ENCODE data around the gene GPANK1. TPM values are rescaled to one million over a fixed set of nuclear protein-coding genes. Genes with fewer than 3 reads are reported as not detected.
"Not testable (repeated sequence)": the region's sequence is repeated elsewhere in the genome, so short reads cannot be mapped to it uniquely, and the experiment has no call there.

Gene GPANK1
- total and polyA plus RNA-seq, 2 donors (not counting 1 experiment from before 2014, with no cell fraction given): 13.1 to 15.0 TPM

DNA sequence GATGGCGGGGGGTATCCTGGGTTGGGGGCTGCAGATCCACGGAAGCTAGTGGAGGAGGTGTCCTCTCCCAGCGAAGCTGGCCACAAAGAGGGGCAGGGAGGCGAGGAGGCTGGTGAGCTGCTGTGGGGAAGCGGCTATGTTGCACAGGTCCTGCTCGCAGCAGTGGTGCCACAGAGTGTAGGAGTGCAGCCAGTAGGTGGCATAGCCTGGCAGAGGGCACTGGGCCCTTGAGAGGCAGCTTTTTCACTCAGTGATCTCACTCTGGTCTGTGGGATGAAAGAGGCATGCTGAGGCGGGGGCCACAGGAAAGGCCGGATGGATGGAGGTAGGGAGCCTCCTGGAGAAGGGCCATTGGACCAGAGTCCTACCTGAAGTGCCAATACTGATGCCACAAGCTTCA, 47.5 kb upstream of the GPANK1 start:
- peaks cover 20% of the 10 kb centered on the region for H3K27me3 ChIP-seq (ENCODE audit: control insufficient read depth, insufficient read depth, low read length)
- H3K9ac ChIP-seq (ENCODE audit: insufficient read depth, low read length): no peak overlapping the region
- no peak overlapping the region for H3K4me2 ChIP-seq (ENCODE audit: extremely low read depth, insufficient read depth, low read length)
- no peak for DNase-seq (ENCODE audit: low read depth in 2 of 2)
- H3K9me3 ChIP-seq (ENCODE audit: control insufficient read depth, insufficient read depth, low read depth, low read length): no peaks in the 10 kb centered on the region
- H3K36me3 ChIP-seq (ENCODE audit: control insufficient read depth, insufficient read depth, low read length): no peaks in the 10 kb centered on the region
- no peaks in the 10 kb centered on the region for H4K20me1 ChIP-seq (ENCODE audit: control insufficient read depth, extremely low read depth, insufficient read depth, low read length)
- H3K27ac ChIP-seq (ENCODE audit: insufficient read depth, low read length): no peak overlapping the region
- H3K79me2 ChIP-seq (ENCODE audit: control insufficient read depth, insufficient read depth, low read length): no peaks in the 10 kb centered on the region
- H3K4me1 ChIP-seq (ENCODE audit: control insufficient read depth, extremely low read depth, insufficient read depth, low read length): no peaks in the 10 kb centered on the region
- TF ChIP-seq, protein P1, sequence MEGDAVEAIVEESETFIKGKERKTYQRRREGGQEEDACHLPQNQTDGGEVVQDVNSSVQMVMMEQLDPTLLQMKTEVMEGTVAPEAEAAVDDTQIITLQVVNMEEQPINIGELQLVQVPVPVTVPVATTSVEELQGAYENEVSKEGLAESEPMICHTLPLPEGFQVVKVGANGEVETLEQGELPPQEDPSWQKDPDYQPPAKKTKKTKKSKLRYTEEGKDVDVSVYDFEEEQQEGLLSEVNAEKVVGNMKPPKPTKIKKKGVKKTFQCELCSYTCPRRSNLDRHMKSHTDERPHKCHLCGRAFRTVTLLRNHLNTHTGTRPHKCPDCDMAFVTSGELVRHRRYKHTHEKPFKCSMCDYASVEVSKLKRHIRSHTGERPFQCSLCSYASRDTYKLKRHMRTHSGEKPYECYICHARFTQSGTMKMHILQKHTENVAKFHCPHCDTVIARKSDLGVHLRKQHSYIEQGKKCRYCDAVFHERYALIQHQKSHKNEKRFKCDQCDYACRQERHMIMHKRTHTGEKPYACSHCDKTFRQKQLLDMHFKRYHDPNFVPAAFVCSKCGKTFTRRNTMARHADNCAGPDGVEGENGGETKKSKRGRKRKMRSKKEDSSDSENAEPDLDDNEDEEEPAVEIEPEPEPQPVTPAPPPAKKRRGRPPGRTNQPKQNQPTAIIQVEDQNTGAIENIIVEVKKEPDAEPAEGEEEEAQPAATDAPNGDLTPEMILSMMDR (conservative IDR thresholded peaks at IDR 0.05 in 1 of 2, IDR thresholded peaks at IDR 0.05 in 1 of 2; ENCODE audit: low read depth in 1 of 2, low read length in 2 of 2): no peak
- no peak for TF ChIP-seq EZH2 (IDR thresholded peaks at IDR 0.05; ENCODE audit: low read length, missing control alignments)
- no peak overlapping the region for H2AFZ ChIP-seq (ENCODE audit: low read length)
- H3K4me3 ChIP-seq (replicated peaks in 1 of 4; ENCODE audit: control extremely low read depth in 1 of 4, insufficient read depth in 1 of 4, low read depth in 3 of 4, low read length in 4 of 4): no peak overlapping the region

DNA sequence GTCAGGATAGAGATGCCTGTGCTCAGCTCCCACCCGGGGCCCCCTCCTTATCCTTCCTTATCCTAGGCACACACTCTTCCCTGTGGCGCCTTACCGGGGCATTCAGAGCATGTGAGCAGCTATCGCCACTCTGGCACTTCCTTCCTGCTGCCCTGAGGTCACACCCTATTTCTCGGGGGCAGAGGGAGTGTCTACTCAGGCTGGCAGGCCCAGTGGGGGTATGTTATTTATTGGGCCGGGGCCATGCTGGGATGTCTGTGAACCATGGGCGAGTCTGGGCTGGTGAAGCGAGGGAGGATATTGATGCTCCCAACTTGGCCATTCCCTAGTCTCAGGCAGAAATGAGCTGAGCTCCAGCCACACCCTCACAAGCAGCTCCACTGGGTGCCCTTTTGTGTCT, 46.4 kb upstream of the GPANK1 start:
- Histone ChIP-seq H3K27ac (ENCODE audit: insufficient read depth, low read length) (no peak overlapping the region), H3K4me1 (ENCODE audit: control insufficient read depth, extremely low read depth, insufficient read depth, low read length) (no peaks in the 10 kb centered on the region), H3K79me2 (ENCODE audit: control insufficient read depth, insufficient read depth, low read length) (no peaks in the 10 kb centered on the region), H3K4me2 (ENCODE audit: extremely low read depth, insufficient read depth, low read length) (no peak overlapping the region), H2AFZ (ENCODE audit: low read length) (no peak overlapping the region), H3K36me3 (ENCODE audit: control insufficient read depth, insufficient read depth, low read length) (no peaks in the 10 kb centered on the region), H4K20me1 (ENCODE audit: control insufficient read depth, extremely low read depth, insufficient read depth, low read length) (no peaks in the 10 kb centered on the region), H3K9me3 (ENCODE audit: control insufficient read depth, insufficient read depth, low read depth, low read length) (no peaks in the 10 kb centered on the region), H3K9ac (ENCODE audit: insufficient read depth, low read length) (no peak overlapping the region), H3K4me3 (replicated peaks in 1 of 4; ENCODE audit: control extremely low read depth in 1 of 4, insufficient read depth in 1 of 4, low read depth in 3 of 4, low read length in 4 of 4) (no peak overlapping the region), H3K27me3 (ENCODE audit: control insufficient read depth, insufficient read depth, low read length) (peaks cover 20% of the 10 kb centered on the region)
- TF ChIP-seq EZH2 (IDR thresholded peaks at IDR 0.05; ENCODE audit: low read length, missing control alignments): no peak
- TF ChIP-seq, protein P1 (conservative IDR thresholded peaks at IDR 0.05 in 1 of 2, IDR thresholded peaks at IDR 0.05 in 1 of 2; ENCODE audit: low read depth in 1 of 2, low read length in 2 of 2): no peak
- no peak for DNase-seq (ENCODE audit: low read depth in 2 of 2)

DNA sequence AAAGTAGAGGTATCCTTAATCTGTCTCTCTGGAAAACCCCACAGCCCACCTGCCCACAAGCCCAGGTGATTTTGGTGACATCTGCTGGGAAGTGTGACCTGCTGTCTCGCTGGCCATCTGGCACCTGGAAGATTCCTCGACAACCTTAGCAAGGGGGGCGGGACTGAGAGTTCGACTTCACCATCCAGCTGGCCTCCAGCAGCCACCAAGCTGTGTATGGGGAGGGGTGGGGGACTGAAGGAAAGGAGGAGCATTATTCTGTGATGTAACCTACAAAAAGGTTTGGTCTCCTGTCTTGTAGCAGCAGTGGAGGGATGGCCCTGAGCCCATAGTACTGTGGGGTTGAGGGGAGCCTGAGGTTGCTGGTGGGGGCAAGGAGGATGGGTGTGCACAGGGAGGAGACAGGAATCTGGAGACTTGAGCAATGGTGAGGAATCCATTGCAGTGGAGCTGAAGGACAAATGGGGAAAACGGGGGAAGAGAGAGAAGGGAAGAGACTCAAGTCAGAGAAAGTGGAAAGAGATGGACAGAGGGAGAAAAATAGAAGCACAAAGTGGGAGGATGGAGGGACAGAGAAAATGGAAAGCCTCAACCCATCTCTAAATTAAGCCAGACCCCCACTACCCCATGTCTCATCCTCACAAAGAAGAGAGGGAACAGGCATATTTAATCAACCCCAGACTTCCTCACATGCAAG, 45.9 kb upstream of the GPANK1 start:
- Histone ChIP-seq H3K4me2 (ENCODE audit: extremely low read depth, insufficient read depth, low read length) (no peak overlapping the region), H3K79me2 (ENCODE audit: control insufficient read depth, insufficient read depth, low read length) (no peaks in the 10 kb centered on the region), H3K4me1 (ENCODE audit: control insufficient read depth, extremely low read depth, insufficient read depth, low read length) (no peaks in the 10 kb centered on the region), H3K9me3 (ENCODE audit: control insufficient read depth, insufficient read depth, low read depth, low read length) (no peaks in the 10 kb centered on the region), H2AFZ (ENCODE audit: low read length) (no peak overlapping the region), H3K9ac (ENCODE audit: insufficient read depth, low read length) (no peak overlapping the region), H3K27ac (ENCODE audit: insufficient read depth, low read length) (no peak overlapping the region), H4K20me1 (ENCODE audit: control insufficient read depth, extremely low read depth, insufficient read depth, low read length) (no peaks in the 10 kb centered on the region), H3K4me3 (replicated peaks in 1 of 4; ENCODE audit: control extremely low read depth in 1 of 4, insufficient read depth in 1 of 4, low read depth in 3 of 4, low read length in 4 of 4) (no peak overlapping the region), H3K36me3 (ENCODE audit: control insufficient read depth, insufficient read depth, low read length) (no peaks in the 10 kb centered on the region), H3K27me3 (ENCODE audit: control insufficient read depth, insufficient read depth, low read length) (peaks cover 20% of the 10 kb centered on the region)
- no peak for DNase-seq (ENCODE audit: low read depth in 2 of 2)
- TF ChIP-seq, protein P1 (conservative IDR thresholded peaks at IDR 0.05 in 1 of 2, IDR thresholded peaks at IDR 0.05 in 1 of 2; ENCODE audit: low read depth in 1 of 2, low read length in 2 of 2): no peak
- no peak for TF ChIP-seq EZH2 (IDR thresholded peaks at IDR 0.05; ENCODE audit: low read length, missing control alignments)

DNA sequence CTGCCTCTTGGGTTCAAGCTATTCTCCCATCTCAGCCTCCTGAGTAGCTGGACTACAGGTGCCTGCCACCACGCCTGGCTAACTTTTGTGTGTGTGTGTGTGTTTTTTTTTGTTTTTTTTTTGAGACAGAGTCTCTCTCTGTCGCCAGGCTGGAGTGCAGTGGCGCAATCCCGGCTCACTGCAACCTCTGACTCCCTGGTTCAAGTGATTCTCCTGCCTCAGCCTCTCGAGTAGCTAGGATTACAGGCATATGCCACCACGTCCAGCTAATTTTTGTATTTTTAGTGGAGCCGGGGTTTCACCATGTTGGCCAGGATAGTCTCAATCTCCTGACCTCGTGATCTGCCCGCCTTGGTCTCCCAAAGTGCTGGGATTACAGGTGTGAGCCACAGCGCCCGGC, 44.4 kb upstream of the GPANK1 start:
- H3K9ac ChIP-seq (ENCODE audit: insufficient read depth, low read length); H3K79me2 ChIP-seq (ENCODE audit: control insufficient read depth, insufficient read depth, low read length); H3K27ac ChIP-seq (ENCODE audit: insufficient read depth, low read length); H3K36me3 ChIP-seq (ENCODE audit: control insufficient read depth, insufficient read depth, low read length); H4K20me1 ChIP-seq (ENCODE audit: control insufficient read depth, extremely low read depth, insufficient read depth, low read length); H3K4me3 ChIP-seq (replicated peaks in 1 of 4; ENCODE audit: control extremely low read depth in 1 of 4, insufficient read depth in 1 of 4, low read depth in 3 of 4, low read length in 4 of 4); H3K4me1 ChIP-seq (ENCODE audit: control insufficient read depth, extremely low read depth, insufficient read depth, low read length); H3K4me2 ChIP-seq (ENCODE audit: extremely low read depth, insufficient read depth, low read length); DNase-seq (ENCODE audit: low read depth in 2 of 2); H2AFZ ChIP-seq (ENCODE audit: low read length); H3K9me3 ChIP-seq (ENCODE audit: control insufficient read depth, insufficient read depth, low read depth, low read length): not testable (repeated sequence)
- peaks cover 18% of the 10 kb centered on the region for H3K27me3 ChIP-seq (ENCODE audit: control insufficient read depth, insufficient read depth, low read length)
